H9 (cell line): ENCODE data around the gene MAGEA4. TPM values are rescaled to one million over a fixed set of nuclear protein-coding genes. Genes with fewer than 3 reads are reported as not detected.

Source experiments
- DNase-seq: peaks from one replicate; pipeline ENCODE4 v3.0.0-alpha.2; 2017
- H2AFZ ChIP-seq: one replicate; pipeline ENCODE4 v1.6.1; 2013; ENCODE audit warnings: mild to moderate bottlenecking, low read length, control low read depth, moderate library complexity
- H2AK5ac ChIP-seq: 2 replicates; pipeline ENCODE4 v1.6.1; 2013; ENCODE audit warnings: low read length, control low read depth, mixed read lengths; ENCODE audit not compliant: insufficient read length
- H2BK120ac ChIP-seq: one replicate; pipeline ENCODE4 v1.6.1; 2013; ENCODE audit warnings: low read depth, mild to moderate bottlenecking, low read length, control low read depth, inconsistent platforms; ENCODE audit not compliant: poor library complexity, severe bottlenecking
- H2BK12ac ChIP-seq: 2 replicates; pipeline ENCODE4 v1.6.1; 2013; ENCODE audit warnings: low read length, control low read depth, mixed read lengths, low read depth; ENCODE audit not compliant: insufficient read length
- H2BK15ac ChIP-seq: 2 replicates; pipeline ENCODE4 v1.6.1; 2013; ENCODE audit warnings: low read depth, low read length, control low read depth
- H2BK20ac ChIP-seq: one replicate; pipeline ENCODE4 v1.6.1; 2013; ENCODE audit warnings: low read depth, mild to moderate bottlenecking, low read length, control low read depth, inconsistent platforms; ENCODE audit not compliant: poor library complexity, severe bottlenecking
- H2BK5ac ChIP-seq: 2 replicates; pipeline ENCODE4 v1.6.1; 2013; ENCODE audit warnings: low read length, control low read depth, mixed read lengths; ENCODE audit not compliant: insufficient read length
- H3K14ac ChIP-seq: 2 replicates; pipeline ENCODE4 v1.6.1; 2013; ENCODE audit warnings: low read length, control low read depth; ENCODE audit not compliant: insufficient read depth
- H3K18ac ChIP-seq: 2 replicates; pipeline ENCODE4 v1.6.1; 2013; ENCODE audit warnings: low read depth, mild to moderate bottlenecking, mixed read lengths, low read length, control low read depth; ENCODE audit not compliant: insufficient read length
- H3K23ac ChIP-seq: 2 replicates; pipeline ENCODE4 v1.6.1; 2013; ENCODE audit warnings: low read length, control low read depth, mixed read lengths, low read depth; ENCODE audit not compliant: insufficient read length
- H3K23me2 ChIP-seq: 2 replicates; pipeline ENCODE4 v1.6.1; 2013; ENCODE audit warnings: low read depth, mild to moderate bottlenecking, mixed read lengths, low read length, control low read depth; ENCODE audit not compliant: insufficient read length, poor library complexity, severe bottlenecking
- H3K27ac ChIP-seq: 2 replicates; pipeline ENCODE4 v1.5.1; 2013; ENCODE audit warnings: low read length, control low read depth, mixed read lengths, low read depth; ENCODE audit not compliant: insufficient read length
- H3K27me3 ChIP-seq: 2 replicates; pipeline ENCODE4 v1.6.1; 2013; ENCODE audit warnings: low read length, control low read depth, inconsistent platforms; ENCODE audit not compliant: insufficient read depth
- H3K4ac ChIP-seq: 2 replicates; pipeline ENCODE4 v1.6.1; 2013; ENCODE audit warnings: low read depth, mild to moderate bottlenecking, control low read depth, inconsistent platforms, low read length, moderate library complexity
- H3K4me1 ChIP-seq: 2 replicates; pipeline ENCODE4 v1.6.1; 2013; ENCODE audit warnings: low read length, control low read depth, inconsistent platforms; ENCODE audit not compliant: insufficient read depth
- H3K4me2 ChIP-seq: 2 replicates; pipeline ENCODE4 v1.6.1; 2013; ENCODE audit warnings: low read length, control low read depth, mixed read lengths; ENCODE audit not compliant: insufficient read length, insufficient read depth
- H3K56ac ChIP-seq: 2 replicates; pipeline ENCODE4 v1.6.1; 2013; ENCODE audit warnings: low read depth, mild to moderate bottlenecking, mixed read lengths, low read length, control low read depth; ENCODE audit not compliant: insufficient read length
- H3K79me1 ChIP-seq: 2 replicates; pipeline ENCODE4 v1.6.1; 2013; ENCODE audit warnings: low read depth, mild to moderate bottlenecking, moderate library complexity, low read length, control low read depth, inconsistent platforms; ENCODE audit not compliant: insufficient read depth, poor library complexity, severe bottlenecking
- H3K79me2 ChIP-seq: 2 replicates; pipeline ENCODE4 v1.6.1; 2013; ENCODE audit warnings: low read length, control low read depth, inconsistent platforms; ENCODE audit not compliant: insufficient read depth
- H3K9ac ChIP-seq: 2 replicates; pipeline ENCODE4 v1.6.1; 2013; ENCODE audit warnings: low read length, control low read depth, mixed read lengths; ENCODE audit not compliant: insufficient read length; ENCODE audit errors: extremely low read depth
- H3K9me3 ChIP-seq: one replicate; pipeline ENCODE4 v1.6.1; 2013; ENCODE audit warnings: low read depth, low read length, inconsistent platforms; ENCODE audit not compliant: control insufficient read depth
- H3T11ph ChIP-seq: one replicate; pipeline ENCODE4 v1.6.1; 2013; ENCODE audit warnings: mild to moderate bottlenecking, low read length, control low read depth, inconsistent platforms
- H4K20me1 ChIP-seq: one replicate; pipeline ENCODE4 v1.6.1; 2013; ENCODE audit not compliant: control insufficient read depth, insufficient read length, insufficient read depth
- H4K5ac ChIP-seq: 2 replicates; pipeline ENCODE4 v1.6.1; 2013; ENCODE audit warnings: low read depth, mild to moderate bottlenecking, mixed read lengths, low read length, control low read depth; ENCODE audit not compliant: insufficient read length
- H4K8ac ChIP-seq: replicated peaks from 2 replicates; pipeline ENCODE4 v1.6.1; 2013; ENCODE audit warnings: low read length, control low read depth, mixed read lengths, low read depth; ENCODE audit not compliant: insufficient read length
- H4K91ac ChIP-seq: 2 replicates; pipeline ENCODE4 v1.6.1; 2013; ENCODE audit warnings: low read depth, mild to moderate bottlenecking, moderate library complexity, mixed read lengths, low read length, control low read depth; ENCODE audit not compliant: insufficient read length
- H3K27ac Mint-ChIP-seq, 3 experiments: 2 replicates in 2 of 3; 3 replicates in 1 of 3; pipeline ENCODE4 v1.8.0; 2020 to 2021; ENCODE audit warnings: mixed read lengths in 3 of 3, mild to moderate bottlenecking in 1 of 3, moderate library complexity in 1 of 3
- H3K27me3 Mint-ChIP-seq: 2 replicates; pipeline ENCODE4 v1.8.0; 2021; ENCODE audit warnings: low read depth, mild to moderate bottlenecking, moderate library complexity, mixed read lengths
- H3K36me3 Mint-ChIP-seq, 3 experiments: 2 replicates in 2 of 3; 3 replicates in 1 of 3; pipeline ENCODE4 v1.8.0; 2020 to 2021; ENCODE audit warnings: low read depth in 3 of 3, mixed read lengths in 3 of 3; ENCODE audit not compliant: insufficient read depth in 1 of 3
- H3K4me1 Mint-ChIP-seq, 2 experiments: 2 replicates each; pipeline ENCODE4 v1.8.0; 2020; ENCODE audit warnings: mixed read lengths in 2 of 2
- H3K4me3 Mint-ChIP-seq, 2 experiments: 2 replicates in 1 of 2; 3 replicates in 1 of 2; pipeline ENCODE4 v1.8.0; 2020 to 2021; ENCODE audit warnings: mild to moderate bottlenecking in 2 of 2, mixed read lengths in 2 of 2, moderate library complexity in 1 of 2
- H3K9me3 Mint-ChIP-seq, 2 experiments: 2 replicates in 1 of 2; 3 replicates in 1 of 2; pipeline ENCODE4 v1.8.0; 2020; ENCODE audit warnings: mild to moderate bottlenecking in 2 of 2, mixed read lengths in 2 of 2, moderate library complexity in 1 of 2
- CTCF ChIP-seq: fragments of 200-600 bp; sonication (generic); conservative IDR thresholded peaks from 3 replicates; pipeline ENCODE4 v1.8.0; 2021; ENCODE audit warnings: antibody characterized with exemption, mild to moderate bottlenecking
- WGBS: extraction: QIAGEN DNeasy Blood & Tissue Kit; methylation state at CpG from one replicate; pipeline ENCODE4 v1.1.7; 2013; ENCODE audit warnings: missing lambda C conversion rate, low lambda C conversion rate, mixed read lengths; ENCODE audit not compliant: insufficient read length; ENCODE audit errors: extremely low coverage; 5-methylcytosine and 5-hydroxymethylcytosine counted together
- total RNA-seq: library from RNA; stranded (reverse); gene quantifications from 2 replicates; pipeline ENCODE4 v1.2.1, GENCODE V29; 2021

The MAGEA4 gene
- total RNA-seq, 1 experiment from 2014 or later = 0.68 TPM

GRCh38 chrX:151921866-151922265, 9.2 kb downstream of the MAGEA4 start:
- Histone ChIP-seq H2BK20ac (no peak overlapping the region), H3K18ac (no peak overlapping the region), H2BK12ac (no peak overlapping the region), H2AFZ (no peak overlapping the region), H3K79me1 (no peaks in the 10 kb centered on the region), H3K56ac (no peak overlapping the region), H3K27ac (no peak overlapping the region), H3K4me2 (no peak overlapping the region), H3K27me3 (no peaks in the 10 kb centered on the region), H3K9ac (no peak overlapping the region), H3K23ac (no peak overlapping the region), H4K20me1 (no peaks in the 10 kb centered on the region), H2BK15ac (no peak overlapping the region), H3K79me2 (no peaks in the 10 kb centered on the region), H3K4me1 (no peaks in the 10 kb centered on the region), H4K91ac (no peak overlapping the region), H3K4ac (no peak overlapping the region), H2AK5ac (no peak overlapping the region), H3K9me3 (peaks cover 24% of the 10 kb centered on the region), H3T11ph (no peak overlapping the region), H2BK5ac (no peak overlapping the region), H3K23me2 (no peaks in the 10 kb centered on the region), H4K8ac (no peak overlapping the region), H2BK120ac (no peak overlapping the region), H3K14ac (no peak overlapping the region), H4K5ac (no peak overlapping the region)
- Mint-ChIP-seq H3K4me1 (no peaks in the 10 kb centered on the region), H3K36me3 (no peaks in the 10 kb centered on the region; a peak in 1 of 7 replicates), H3K27ac (no peak overlapping the region), H3K27me3 (no peaks in the 10 kb centered on the region; the same call in 1 of the 2 replicates), H3K9me3 (peaks cover 56 to 63% of the 10 kb centered on the region in 2 experiments), H3K4me3 (no peak overlapping the region)
- no peak for DNase-seq
- no CpG with 5 or more reads among the region's 5 CpGs for WGBS
- no peak for TF ChIP-seq CTCF
